Measurements from ENCODE around the gene DHRS7B. TPM values are rescaled to one million over a fixed set of nuclear protein-coding genes. Genes with fewer than 3 reads are reported as not detected.

The DHRS7B gene, protein sequence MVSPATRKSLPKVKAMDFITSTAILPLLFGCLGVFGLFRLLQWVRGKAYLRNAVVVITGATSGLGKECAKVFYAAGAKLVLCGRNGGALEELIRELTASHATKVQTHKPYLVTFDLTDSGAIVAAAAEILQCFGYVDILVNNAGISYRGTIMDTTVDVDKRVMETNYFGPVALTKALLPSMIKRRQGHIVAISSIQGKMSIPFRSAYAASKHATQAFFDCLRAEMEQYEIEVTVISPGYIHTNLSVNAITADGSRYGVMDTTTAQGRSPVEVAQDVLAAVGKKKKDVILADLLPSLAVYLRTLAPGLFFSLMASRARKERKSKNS
- 11.8 and 12.1 TPM in 2 replicates for total RNA-seq

DNA sequence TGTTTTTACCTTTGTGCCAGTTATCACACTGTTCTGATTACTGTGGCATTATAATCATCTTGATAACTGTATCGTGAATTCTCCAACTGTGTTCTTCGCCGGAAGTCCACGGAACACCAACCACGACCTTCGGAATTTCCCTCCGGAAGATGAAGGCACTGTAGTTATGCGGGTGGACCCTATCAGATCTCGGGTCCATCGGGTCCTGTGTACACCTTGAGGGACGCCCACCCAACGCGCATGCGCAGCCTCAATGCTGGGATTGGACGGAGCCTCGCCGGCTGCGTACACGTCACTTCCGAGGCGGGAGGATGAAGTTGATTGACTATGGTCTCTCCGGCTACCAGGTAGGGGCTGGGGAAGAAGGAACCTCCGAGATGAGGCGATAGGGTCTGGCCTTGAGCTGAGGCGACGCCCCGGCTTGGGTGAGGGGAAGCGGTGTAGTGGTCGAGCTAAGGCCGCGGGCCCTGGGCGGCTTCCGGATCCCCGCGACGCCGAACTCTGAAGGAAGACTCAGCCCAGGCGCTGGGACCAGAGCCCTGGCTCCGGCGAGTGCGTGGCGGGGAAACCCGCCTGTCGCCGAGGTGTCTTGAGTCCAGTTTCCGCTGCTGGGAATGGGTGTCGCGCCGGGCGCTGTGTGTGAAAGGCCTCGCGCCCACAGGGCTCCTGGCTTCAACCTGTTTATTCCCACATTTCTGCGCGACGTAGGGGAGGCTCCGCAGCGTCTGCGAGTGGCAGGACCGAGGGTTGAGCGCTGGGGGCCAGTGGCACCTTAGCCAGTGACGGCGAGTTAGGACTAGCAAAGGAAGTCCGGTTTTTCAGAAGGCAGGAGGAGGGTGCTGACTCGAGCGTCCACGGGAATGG, at the start of gene DHRS7B:
TSS of gene DHRS7B (plus strand) at position 320 of the 864 bp plus-strand sequence. CDS start at position 328, 8 bp downstream.
- H3K36me3 Mint-ChIP-seq (ENCODE audit: low read depth) = peaks cover 10% of the 10 kb centered on the region
- H3K27ac Mint-ChIP-seq = peak within 1 kb of the TSS; percentile 91
- DNase-seq = peak; percentile 95
- peak within 1 kb of the TSS; percentile 94 for H3K4me3 Mint-ChIP-seq
- POLR2A ChIA-PET = interaction anchor here (0.6 to 2.2 kb wide), 4 partner anchors 7 to 84 kb away, joined by 3 to 13 read pairs (median 6); partner anchors contain the start of gene USP22
- H3K9me3 Mint-ChIP-seq = no peaks in the 10 kb centered on the region
- ATAC-seq (ENCODE audit: low read depth) = peak; percentile 90
- intact Hi-C loops (cut with micrococcal nuclease) = loop anchor here (1.0 to 5.0 kb wide), 8 partner anchors 24 to 1150 kb away; partner anchors contain the start of genes AKAP10, NATD1, TMEM11 and USP22
- CTCF ChIA-PET = interaction anchor here (0.7 to 1.2 kb wide), 4 partner anchors 28 to 386 kb away, joined by 3 to 5 read pairs (median 4); no protein-coding TSS in a partner anchor
- TF ChIP-seq, protein P1, sequence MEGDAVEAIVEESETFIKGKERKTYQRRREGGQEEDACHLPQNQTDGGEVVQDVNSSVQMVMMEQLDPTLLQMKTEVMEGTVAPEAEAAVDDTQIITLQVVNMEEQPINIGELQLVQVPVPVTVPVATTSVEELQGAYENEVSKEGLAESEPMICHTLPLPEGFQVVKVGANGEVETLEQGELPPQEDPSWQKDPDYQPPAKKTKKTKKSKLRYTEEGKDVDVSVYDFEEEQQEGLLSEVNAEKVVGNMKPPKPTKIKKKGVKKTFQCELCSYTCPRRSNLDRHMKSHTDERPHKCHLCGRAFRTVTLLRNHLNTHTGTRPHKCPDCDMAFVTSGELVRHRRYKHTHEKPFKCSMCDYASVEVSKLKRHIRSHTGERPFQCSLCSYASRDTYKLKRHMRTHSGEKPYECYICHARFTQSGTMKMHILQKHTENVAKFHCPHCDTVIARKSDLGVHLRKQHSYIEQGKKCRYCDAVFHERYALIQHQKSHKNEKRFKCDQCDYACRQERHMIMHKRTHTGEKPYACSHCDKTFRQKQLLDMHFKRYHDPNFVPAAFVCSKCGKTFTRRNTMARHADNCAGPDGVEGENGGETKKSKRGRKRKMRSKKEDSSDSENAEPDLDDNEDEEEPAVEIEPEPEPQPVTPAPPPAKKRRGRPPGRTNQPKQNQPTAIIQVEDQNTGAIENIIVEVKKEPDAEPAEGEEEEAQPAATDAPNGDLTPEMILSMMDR (IDR thresholded peaks at IDR 0.05) = no peak
- H3K4me1 Mint-ChIP-seq = peaks cover 35% of the 10 kb centered on the region
- H3K27me3 Mint-ChIP-seq = peaks cover 3% of the 10 kb centered on the region

DNA sequence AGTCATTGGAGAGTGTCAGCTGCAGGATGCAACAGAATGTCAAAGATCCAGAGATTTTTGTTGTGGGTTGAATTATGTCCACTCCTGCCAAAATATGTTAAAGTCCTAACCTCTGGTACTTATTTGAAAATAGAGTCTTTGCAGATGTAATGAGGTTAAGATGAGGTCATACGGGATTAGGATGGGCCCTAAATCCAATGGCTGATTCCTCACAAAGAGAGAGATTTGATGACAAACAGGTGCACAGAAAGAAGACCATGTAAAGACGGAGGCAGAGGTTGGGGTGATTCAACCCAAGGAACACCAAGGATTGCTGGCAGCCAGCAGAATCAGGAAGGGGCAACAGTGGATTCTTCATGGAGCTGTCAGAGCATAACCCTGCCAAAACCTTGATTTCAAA, 49.5 kb upstream of the DHRS7B start:
- Mint-ChIP-seq H3K27me3 (peaks cover 7% of the 10 kb centered on the region), H3K36me3 (ENCODE audit: low read depth) (no peaks in the 10 kb centered on the region), H3K4me3 (no peak overlapping the region), H3K9me3 (no peaks in the 10 kb centered on the region), H3K4me1 (no peaks in the 10 kb centered on the region), H3K27ac (no peak overlapping the region)
- TF ChIP-seq, protein P1 (IDR thresholded peaks at IDR 0.05) = no peak
- CTCF ChIA-PET = no interaction called here
- ATAC-seq (ENCODE audit: low read depth) = no peak
- no peak for DNase-seq
- POLR2A ChIA-PET = no interaction called here
- intact Hi-C loops (cut with micrococcal nuclease) = no loop called here

DNA sequence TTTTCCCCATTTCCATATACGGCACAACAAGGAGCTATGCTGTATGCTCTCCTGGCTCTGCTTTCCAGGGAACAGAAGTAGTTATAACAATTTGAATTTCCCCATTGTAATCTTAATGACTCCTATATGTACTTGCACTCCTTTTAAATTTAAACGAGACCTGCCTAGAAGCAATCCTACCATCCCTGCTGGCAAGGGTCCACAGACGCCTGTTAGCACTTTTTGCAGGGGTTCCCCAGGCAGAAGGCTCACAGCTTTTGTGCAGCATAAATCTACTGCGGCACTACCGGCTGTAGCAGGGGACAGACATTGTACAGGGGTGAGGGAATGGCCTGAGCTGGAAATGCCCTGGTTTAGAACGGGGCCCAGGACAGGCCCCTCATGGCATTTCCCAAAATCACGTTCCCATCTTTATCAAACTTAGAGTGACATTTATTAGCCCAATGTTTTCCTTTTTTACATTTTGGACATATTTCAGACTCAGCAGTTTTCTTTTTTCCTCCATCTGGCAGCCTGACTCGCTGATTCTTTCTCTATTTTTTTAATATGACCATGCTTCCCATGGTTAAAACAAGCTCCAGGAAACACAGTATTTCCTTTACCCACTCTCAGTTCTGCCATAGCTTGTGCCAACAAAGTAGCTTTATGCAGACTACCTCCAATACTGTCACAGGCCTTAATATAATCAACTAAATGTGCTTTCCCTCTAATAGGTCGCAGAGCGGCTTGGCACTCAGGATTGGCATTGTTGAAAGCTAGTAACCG, 48.6 kb upstream of the DHRS7B start:
- Mint-ChIP-seq H3K4me1 (no peaks in the 10 kb centered on the region), H3K36me3 (ENCODE audit: low read depth) (no peaks in the 10 kb centered on the region), H3K27ac (no peak overlapping the region), H3K4me3 (no peak overlapping the region), H3K9me3 (no peaks in the 10 kb centered on the region), H3K27me3 (peaks cover 7% of the 10 kb centered on the region)
- POLR2A ChIA-PET = no interaction called here
- DNase-seq (no peak), ATAC-seq (ENCODE audit: low read depth) (no peak)
- TF ChIP-seq, protein P1 (IDR thresholded peaks at IDR 0.05) = no peak
- intact Hi-C loops (cut with micrococcal nuclease) = no loop called here
- CTCF ChIA-PET = interaction anchor here (0.9 kb wide), 1 partner anchor 39 kb away, joined by 3 read pairs; no protein-coding TSS in a partner anchor

DNA sequence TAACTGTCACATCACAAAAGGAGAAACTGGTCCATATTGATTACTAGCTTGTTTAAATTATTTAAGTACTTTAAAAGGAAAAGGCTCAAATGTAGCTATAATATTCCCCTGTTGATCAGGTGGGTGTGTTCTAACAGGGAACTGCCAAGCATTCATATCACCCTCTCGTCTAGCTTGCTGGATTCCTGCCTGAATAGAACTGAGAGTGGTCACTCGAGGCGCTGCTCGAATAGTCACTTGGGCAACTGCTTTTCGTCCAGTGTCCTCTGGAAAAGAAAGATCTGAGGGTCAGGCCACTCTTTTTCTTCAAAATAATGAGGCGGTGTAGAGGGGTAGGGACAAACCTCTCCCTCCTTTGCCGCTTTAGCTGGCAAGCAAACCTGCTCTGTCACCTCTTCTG, 47.6 kb upstream of the DHRS7B start:
- intact Hi-C loops (cut with micrococcal nuclease) = no loop called here
- peaks cover 4% of the 10 kb centered on the region for H3K4me1 Mint-ChIP-seq
- H3K9me3 Mint-ChIP-seq = no peaks in the 10 kb centered on the region
- POLR2A ChIA-PET = no interaction called here
- no peaks in the 10 kb centered on the region for H3K36me3 Mint-ChIP-seq (ENCODE audit: low read depth)
- TF ChIP-seq, protein P1 (IDR thresholded peaks at IDR 0.05) = no peak
- DNase-seq = no peak
- no peak for ATAC-seq (ENCODE audit: low read depth)
- H3K27me3 Mint-ChIP-seq = peaks cover 7% of the 10 kb centered on the region
- no peak overlapping the region for H3K4me3 Mint-ChIP-seq
- H3K27ac Mint-ChIP-seq = no peak overlapping the region
- CTCF ChIA-PET = no interaction called here
